ENCODE data around the gene NLRP2B.
"Not testable (repeated sequence)": the region's sequence is repeated elsewhere in the genome, so short reads cannot be mapped to it uniquely, and the experiment has no call there.

Gene NLRP2B

DNA sequence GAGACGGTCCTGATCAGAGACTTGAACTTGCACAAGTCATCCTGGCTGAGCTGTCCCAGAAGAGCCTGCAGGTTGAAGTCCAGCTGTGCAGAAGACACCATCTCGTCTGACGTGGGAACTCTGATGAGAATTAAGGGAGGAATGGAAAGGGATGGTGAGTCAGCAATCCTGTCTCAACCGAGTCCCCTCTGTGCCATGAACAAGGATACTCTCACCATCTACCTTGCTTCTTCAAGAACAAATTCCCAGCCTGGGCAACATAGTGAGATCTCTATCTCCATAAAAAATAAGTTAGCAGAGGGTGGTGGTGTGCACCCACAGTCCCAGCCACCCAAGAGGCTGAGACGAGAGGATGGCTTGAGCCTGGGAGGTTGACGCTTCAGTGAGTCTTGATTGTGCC, at the start of gene NLRP2B:
Gene NLRP2B (minus strand): TSS at position 101 of the 400 bp plus-strand sequence.
- DNase-seq (ENCODE audit: low read depth in 3 of 3): no peak

DNA sequence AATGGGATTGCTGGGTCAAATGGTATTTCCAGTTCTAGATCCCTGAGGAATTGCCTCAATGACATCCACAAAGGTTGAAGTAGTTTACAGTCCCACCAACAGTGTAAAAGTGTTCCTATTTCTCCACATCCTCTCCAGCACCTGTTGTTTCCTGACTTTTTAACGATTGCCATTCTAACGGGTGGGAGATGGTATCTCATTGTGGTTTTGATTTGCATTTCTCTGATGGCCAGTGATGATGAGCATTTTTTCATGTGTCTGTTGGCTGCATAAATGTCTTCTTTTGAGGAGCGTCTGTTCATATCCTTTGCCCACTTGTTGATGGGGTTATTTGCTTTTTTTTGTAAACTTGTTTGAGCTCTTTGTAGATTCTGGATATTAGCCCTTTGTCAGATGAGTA, 45.9 kb upstream of the NLRP2B start:
- DNase-seq (ENCODE audit: low read depth in 3 of 3): not testable (repeated sequence)

DNA sequence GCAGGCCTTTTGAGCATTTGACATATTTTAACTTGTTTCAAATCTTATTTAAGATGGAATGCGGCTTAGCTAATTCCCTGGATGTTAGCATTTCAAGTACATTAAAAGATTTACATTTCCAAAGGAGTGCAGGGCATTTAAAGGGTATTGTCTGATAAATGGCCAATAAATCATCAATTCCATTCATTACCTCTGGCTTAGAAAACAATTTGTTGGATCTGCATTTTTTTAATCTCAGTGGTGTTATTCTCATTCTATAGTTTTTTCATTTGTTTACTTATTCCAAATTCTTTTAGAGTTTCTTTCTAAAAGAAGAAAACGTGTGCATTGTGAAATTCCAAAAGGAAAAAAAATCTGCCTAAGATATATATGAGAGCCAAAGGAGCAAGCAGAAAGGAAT, 1.3 kb upstream of the NLRP2B start:
- DNase-seq (ENCODE audit: low read depth in 3 of 3): no peak

DNA sequence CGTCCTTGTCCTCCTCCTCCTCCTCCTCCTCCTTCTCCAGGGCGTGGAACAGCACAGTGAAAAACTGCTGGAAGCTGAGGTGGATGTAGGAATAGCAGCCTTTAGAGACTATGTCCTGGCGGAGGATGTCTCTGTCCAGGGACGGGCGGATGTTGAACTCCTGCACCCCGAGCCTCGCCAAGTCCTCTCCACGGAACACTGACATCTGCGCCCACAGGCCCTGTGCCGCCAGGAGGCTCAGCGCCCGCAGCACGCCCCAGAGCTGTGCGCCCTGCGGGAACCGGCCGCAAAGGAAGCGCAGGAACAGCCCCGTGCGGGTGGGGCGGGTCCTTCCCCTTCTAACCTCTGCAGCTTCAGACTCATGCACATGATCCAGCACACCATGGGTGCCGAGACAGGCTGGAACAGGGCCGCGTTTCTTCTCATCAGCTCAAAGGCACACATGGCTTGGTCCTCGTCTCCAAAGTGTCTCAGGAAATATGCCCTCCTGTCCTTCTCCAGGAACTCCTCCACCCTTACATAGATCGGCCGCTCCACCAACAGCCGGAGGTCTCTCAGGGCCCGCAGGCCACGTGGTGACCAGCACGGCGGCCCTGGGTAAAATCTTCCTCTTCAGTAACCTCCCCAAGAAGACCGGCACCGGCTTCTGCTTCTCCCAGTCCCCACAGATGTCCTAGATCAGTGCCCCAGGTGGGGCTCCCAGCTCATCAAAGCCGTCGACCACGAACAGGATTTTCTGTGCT, 1.2 kb downstream of the NLRP2B start:
- no peak for DNase-seq (ENCODE audit: low read depth in 3 of 3)

DNA sequence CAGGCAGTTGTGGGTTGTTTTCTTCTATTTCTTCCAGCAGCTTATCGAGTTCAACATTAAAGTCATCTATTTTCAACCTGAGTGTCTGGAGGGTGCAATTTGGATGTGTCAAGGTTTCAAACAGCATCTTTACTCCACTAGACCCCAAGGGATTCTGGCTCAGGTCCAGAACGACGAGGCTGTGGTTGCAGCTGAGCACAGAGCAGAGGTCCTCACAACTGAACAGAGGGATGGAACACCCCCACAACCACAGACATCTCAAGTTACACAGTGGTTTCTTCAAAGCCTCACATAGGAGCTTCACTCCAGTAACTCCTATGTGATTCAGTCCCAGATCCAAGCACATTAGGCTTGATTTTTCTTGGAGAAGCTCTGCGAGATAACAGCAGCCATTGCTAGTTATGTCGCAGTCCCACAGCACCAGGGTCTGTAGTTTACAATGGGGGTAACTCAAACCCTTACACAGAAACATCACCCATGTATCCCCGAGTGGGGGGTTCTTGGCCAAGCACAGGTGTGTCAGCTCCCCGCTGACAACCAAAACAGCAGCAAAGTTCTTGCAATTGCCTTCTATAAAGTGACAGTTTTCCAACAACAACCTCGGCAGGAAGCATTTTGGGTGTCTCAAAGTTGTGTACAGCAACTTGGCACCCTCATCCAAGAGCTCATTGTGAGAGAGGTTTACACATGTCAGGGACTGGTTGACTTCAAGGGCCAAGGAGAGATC, 2.8 kb downstream of the NLRP2B start:
- DNase-seq (ENCODE audit: low read depth in 3 of 3): no peak

DNA sequence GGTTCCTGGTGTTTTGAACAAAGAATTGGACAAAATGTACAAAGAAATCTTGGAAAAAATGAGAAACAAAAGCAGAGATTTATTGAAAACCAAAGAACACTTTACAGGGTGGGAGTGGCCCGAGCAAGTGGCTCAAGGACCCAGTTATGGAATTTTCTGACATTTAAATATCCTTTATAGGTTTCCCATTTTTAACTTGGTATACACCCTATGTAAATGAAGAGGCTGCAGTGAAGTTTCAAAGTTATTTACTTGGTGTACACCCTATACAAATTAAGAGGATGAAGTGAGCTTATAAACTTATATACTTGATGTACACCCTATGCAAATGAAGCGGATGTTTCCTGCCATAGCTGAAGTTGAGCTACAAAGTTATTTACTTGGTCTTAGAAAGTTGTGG, 4.7 kb downstream of the NLRP2B start:
- DNase-seq (ENCODE audit: low read depth in 3 of 3): no peak

DNA sequence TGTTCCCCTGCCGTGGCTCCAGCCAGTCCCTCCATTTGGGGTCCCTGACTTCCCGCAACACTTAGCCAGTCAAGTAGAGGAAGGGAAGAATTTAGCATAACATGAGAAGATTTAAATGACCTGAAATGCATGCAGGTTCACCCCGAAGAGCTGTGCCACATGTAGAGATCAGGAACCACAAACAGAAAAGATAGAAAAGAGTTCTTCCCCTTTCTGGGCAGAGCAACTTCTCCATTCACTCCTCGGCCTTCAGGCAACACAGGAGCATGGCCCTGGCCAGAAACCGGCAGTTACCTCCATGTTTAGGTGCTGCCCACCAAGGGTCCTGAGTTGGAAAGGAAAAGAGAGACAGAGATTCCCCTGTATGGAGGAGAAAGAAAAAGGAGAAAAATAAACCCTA, 5.2 kb downstream of the NLRP2B start:
- DNase-seq (ENCODE audit: low read depth in 3 of 3): no peak

DNA sequence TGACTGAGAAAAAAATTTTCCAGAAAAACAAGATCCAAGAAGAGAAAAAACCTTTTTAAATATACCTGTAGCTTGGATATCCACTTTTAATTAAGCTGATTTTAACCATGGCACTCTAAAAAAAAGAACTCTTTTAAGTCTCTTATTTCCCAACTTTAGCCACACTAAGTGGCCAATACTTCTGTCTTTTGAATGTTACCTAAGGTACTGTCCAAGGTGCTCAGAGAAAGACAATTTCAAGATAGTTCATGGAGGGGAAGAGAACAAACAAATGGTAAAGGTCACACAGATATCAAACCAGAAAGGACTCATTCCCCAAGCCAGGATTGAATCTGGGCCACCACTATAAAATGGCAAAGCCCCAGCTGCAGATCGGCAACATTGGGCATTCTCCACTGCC, 10.1 kb downstream of the NLRP2B start:
- no peak for DNase-seq (ENCODE audit: low read depth in 3 of 3)

DNA sequence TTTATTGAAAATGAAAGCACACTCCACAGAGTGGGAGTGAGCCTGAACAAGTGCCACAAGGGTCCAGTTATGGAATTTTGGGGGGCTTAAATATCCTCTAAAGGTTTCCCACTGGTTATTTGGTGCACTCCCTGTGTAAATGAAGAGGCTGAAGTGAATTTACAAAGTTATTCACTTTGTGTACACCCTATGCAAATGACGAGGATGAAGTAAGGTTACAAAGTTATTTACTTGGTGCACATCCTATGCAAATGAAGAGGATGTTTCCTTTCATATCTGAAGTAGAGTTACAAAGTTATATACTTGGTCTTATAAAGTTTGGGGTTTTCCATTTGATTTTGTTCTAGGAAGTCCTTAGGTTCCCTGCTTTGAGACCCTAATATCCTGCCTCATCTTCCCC, 13.1 kb downstream of the NLRP2B start:
- no peak for DNase-seq (ENCODE audit: low read depth in 3 of 3)

DNA sequence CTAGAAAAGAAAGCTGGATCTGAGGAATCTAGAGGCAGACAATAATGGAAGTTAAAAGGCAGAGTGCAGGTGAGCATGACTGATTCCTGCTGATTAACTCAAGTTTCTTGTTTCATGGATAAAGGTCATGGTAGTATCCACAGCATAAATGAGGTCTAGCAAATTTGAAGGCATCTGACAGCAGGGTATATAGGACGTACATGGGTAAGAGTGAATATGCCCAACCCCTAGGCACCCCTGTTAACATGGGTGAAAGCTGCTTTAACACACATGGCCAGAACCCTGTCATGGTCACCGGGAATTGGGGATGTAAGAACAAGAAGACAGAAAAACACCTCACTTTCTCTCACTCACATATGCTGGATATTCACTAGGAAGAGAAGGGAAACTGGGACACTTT, 25.0 kb downstream of the NLRP2B start:
- no peak for DNase-seq (ENCODE audit: low read depth in 3 of 3)

DNA sequence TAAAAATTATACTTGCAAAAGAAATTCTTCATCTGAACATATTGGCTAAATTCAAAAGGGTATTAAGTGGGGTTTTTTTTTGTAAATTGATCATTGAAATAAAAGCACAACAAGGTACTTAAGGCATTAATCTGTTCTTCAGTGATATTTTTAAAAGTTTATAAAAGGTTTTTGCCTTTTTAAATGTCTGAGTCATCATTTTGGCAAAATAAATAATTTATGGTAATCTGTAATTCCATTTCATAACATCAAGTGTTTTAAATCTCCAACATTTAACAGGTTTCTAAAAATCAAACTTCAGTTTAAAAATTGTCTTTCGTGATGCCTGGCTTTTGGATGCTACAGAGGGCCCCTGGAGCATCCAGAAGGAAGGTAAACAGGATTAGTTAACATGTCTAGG, 27.4 kb downstream of the NLRP2B start:
- DNase-seq (ENCODE audit: low read depth in 3 of 3): no peak

DNA sequence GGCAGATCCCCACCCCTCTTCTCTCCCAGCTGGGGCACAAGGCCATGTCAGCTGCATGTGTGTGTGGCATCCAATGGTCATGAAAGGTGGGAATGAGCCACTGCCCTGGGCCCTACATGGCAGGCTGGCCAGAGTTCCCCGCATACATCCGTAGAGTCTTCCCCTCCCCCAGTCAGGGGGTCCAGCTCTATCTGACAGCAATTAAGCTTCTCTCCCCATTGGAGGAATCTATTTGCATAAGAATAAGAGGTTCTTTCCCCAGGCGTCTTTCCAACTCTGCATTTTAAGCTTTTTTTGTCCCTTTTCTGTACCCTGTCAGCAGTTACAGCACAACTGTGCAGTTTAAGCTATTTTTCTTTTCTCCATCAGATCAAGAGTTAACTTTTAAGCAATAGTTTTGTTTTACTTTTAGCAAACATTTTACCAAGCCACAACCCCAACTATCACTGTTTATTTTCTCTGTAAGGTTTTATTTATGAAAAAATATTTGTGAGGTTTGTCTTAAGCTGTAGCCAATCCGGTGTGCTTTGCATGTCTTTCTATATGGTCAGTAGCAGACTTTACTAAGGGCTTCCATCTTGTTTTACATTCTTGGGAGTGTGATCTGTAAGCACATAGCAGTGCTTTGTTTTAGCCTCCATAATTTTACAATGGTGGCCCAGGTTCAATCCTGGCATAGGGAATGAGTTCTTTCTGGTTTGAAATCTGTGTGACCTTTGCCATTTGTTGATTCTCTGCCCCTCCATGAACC, 28.7 kb downstream of the NLRP2B start:
- no peak for DNase-seq (ENCODE audit: low read depth in 3 of 3)

DNA sequence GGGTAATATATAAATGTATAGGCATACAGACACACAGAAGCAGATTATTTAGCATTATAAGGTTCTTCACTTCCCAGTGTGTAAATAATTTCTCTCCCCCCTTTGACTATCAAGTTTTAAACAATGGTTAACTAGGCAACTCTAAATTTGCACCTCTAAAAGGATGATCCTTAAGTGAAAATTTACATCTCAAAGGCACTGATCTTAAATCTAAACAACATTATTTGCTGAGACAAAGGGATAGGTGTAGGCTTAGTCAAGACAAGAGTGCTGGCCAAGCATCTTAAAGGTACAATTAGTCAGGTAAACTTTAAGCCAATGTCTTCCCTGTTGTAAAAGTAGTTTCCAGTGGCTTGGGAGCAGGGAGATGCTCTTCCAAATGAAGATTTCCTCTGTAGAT, 33.0 kb downstream of the NLRP2B start:
- DNase-seq (ENCODE audit: low read depth in 3 of 3): no peak

DNA sequence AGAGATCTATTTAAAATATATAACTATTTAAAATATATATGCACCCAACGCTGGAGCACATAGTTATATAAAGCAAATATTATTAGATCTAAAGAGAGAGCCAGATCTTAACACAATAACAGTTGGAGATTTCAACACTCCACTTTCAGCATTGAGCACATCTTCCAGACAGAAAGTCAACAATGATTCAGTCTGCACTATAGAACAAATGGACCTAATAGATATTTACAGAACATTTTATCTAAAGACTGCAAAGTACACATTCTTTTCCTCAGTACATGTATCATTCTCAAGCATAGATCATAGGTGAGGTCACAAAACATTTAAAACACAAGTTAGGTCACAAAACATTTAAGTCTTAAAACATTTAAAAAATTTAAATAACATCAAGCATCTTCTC, 36.4 kb downstream of the NLRP2B start:
- DNase-seq (ENCODE audit: low read depth in 3 of 3): no peak

DNA sequence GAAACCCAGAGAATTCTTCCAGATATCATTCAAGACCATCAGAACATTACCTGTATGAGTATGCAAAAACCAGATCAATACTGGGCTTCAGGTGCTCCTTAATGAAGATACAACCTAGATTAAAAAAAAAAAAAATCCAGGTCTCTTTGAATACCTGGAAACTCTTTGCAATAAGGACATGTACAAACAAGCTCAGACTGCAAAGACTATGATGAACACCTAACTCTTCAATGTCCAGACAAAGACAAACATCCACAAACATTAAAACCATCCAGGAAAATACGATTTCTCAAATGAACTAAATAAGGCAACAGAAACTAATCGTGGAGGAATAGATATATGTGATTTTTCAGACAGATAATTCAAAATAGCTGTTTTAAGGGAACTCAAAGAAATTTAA, 38.7 kb downstream of the NLRP2B start:
- no peak for DNase-seq (ENCODE audit: low read depth in 3 of 3)

DNA sequence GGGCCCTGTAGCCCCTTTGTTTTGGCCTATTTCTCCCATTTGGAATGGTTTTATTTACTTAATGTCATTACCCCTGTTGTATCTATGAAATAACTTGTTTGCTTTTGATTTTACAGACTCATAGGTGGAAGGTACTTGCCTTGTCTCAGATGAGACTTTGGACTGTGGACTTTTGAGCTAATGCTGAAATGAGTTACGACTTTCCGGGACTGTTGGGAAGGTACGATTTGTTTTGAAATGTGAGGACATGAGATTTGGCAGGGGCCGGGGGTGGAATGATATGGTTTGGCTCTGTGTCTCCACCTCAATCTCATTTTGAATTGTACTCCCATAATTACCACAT, 39.4 kb downstream of the NLRP2B start:
- DNase-seq (ENCODE audit: low read depth in 3 of 3): no peak

DNA sequence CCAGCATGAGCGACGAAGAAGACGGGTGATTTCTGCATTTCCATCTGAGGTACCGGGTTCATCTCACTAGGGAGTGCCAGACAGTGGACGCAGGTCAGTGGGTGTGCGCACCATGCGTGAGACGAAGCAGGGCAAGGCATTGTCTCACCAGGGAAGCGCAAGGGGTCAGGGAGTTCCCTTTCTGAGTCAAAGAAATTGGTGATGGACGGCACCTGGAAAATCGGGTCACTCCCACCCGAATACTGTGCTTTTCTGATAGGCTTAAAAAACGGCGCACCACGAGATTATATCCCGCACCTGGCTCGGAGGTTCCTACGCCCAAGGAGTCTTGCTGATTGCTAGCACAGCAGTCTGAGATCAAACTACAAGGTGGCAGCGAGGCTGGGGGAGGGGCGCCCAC, 50.6 kb downstream of the NLRP2B start:
- DNase-seq (ENCODE audit: low read depth in 3 of 3): not testable (repeated sequence)
